ACC112 (cell line): ENCODE data around the gene EGFLAM.

ENCODE experiments used
- H2AFZ ChIP-seq: fragments of 200-600 bp; sonication (generic); one replicate; pipeline ENCODE4 v1.6.0; 2017; ENCODE audit warnings: antibody characterized with exemption, low read length; ENCODE audit not compliant: unreplicated experiment
- H3K27ac ChIP-seq: fragments of 200-600 bp; sonication (generic); 2 replicates; pipeline ENCODE4 v1.5.1; 2014; ENCODE audit warnings: low read depth, mild to moderate bottlenecking, antibody characterized with exemption, low read length, moderate library complexity
- H3K27me3 ChIP-seq: fragments of 200-600 bp; sonication (generic); 2 replicates; pipeline ENCODE4 v1.6.1; 2014; ENCODE audit warnings: mild to moderate bottlenecking, antibody characterized with exemption, low read length, moderate library complexity, mixed read lengths; ENCODE audit not compliant: insufficient read depth
- H3K36me3 ChIP-seq: fragments of 200-600 bp; sonication (generic); 2 replicates; pipeline ENCODE4 v1.6.1; 2016; ENCODE audit warnings: mild to moderate bottlenecking, antibody characterized with exemption, low read length, moderate library complexity, mixed read lengths; ENCODE audit not compliant: insufficient read depth
- H3K4me1 ChIP-seq: fragments of 200-600 bp; sonication (generic); one replicate; pipeline ENCODE4 v1.6.1; 2016; ENCODE audit warnings: low read length, mixed read lengths; ENCODE audit not compliant: insufficient read depth, unreplicated experiment, control insufficient read depth
- H3K4me3 ChIP-seq: fragments of 200-600 bp; sonication (generic); 2 replicates; pipeline ENCODE4 v1.5.1; 2014; ENCODE audit warnings: mild to moderate bottlenecking, low read depth, low read length
- H3K79me2 ChIP-seq: fragments of 200-600 bp; sonication (generic); one replicate; pipeline ENCODE4 v1.6.0; 2016; ENCODE audit warnings: low read length; ENCODE audit not compliant: control insufficient read depth, unreplicated experiment, insufficient read depth

EGFLAM gene

DNA sequence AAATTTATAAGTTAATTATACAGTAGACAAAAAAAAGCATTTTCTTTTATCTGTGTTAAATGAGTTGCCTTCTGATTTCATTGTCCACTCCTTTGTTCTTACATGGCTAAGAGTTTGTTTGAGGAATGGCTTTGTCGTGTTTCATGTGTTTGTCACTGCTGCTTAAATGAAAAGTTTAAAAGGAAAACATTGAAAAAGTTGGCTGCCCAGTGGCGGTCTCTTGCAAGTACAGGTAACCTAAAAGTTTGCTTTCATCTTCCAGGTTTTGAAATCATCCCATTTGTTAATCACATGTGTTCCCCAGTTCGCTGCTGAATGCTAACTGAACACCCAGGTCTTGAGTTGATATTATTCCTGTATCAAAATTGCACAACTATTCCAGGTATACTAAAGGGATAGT, 33.9 kb downstream of the EGFLAM start:
- Histone ChIP-seq H2AFZ (no peak overlapping the region), H3K79me2 (no peaks in the 10 kb centered on the region), H3K4me3 (no peak overlapping the region), H3K36me3 (no peaks in the 10 kb centered on the region), H3K27me3 (peaks cover 84% of the 10 kb centered on the region), H3K27ac (no peak overlapping the region), H3K4me1 (no peaks in the 10 kb centered on the region)

- Histone ChIP-seq H2AFZ (no peak overlapping the region), H3K79me2 (no peaks in the 10 kb centered on the region), H3K36me3 (no peaks in the 10 kb centered on the region), H3K4me3 (no peak overlapping the region), H3K4me1 (no peaks in the 10 kb centered on the region), H3K27ac (no peak overlapping the region), H3K27me3 (peaks cover 81% of the 10 kb centered on the region)
Observed at GRCh38 chr5:38295751-38296150, 37.4 kb downstream of the EGFLAM start.

- Histone ChIP-seq H2AFZ (no peak overlapping the region), H3K27ac (no peak overlapping the region), H3K36me3 (no peaks in the 10 kb centered on the region), H3K4me1 (no peaks in the 10 kb centered on the region), H3K79me2 (no peaks in the 10 kb centered on the region), H3K4me3 (no peak overlapping the region), H3K27me3 (peaks cover 62% of the 10 kb centered on the region)
Observed at GRCh38 chr5:38297830-38298608, 39.7 kb downstream of the EGFLAM start.

GRCh38 chr5:38299585-38299984, 41.2 kb downstream of the EGFLAM start:
- no peaks in the 10 kb centered on the region for H3K4me1 ChIP-seq
- no peaks in the 10 kb centered on the region for H3K36me3 ChIP-seq
- peaks cover 52% of the 10 kb centered on the region for H3K27me3 ChIP-seq

GRCh38 chr5:38305148-38305547, 46.8 kb downstream of the EGFLAM start:
- Histone ChIP-seq H3K36me3 (no peaks in the 10 kb centered on the region), H3K4me3 (no peak overlapping the region)

More at GRCh38 chr5:38299585-38299984, 41.2 kb downstream of the EGFLAM start:
- no peak overlapping the region for H3K4me3 ChIP-seq
- H3K27ac ChIP-seq = no peak overlapping the region
- no peak overlapping the region for H2AFZ ChIP-seq
- H3K79me2 ChIP-seq = no peaks in the 10 kb centered on the region

GRCh38 chr5:38307845-38308244, 49.5 kb downstream of the EGFLAM start:
- H3K27ac ChIP-seq = no peak overlapping the region
- H3K36me3 ChIP-seq = no peaks in the 10 kb centered on the region
- H3K4me3 ChIP-seq = no peak overlapping the region

More at GRCh38 chr5:38305148-38305547, 46.8 kb downstream of the EGFLAM start:
- H3K27ac ChIP-seq = no peak overlapping the region
- no peak overlapping the region for H2AFZ ChIP-seq
- H3K79me2 ChIP-seq = no peaks in the 10 kb centered on the region
- H3K27me3 ChIP-seq = peaks cover 33% of the 10 kb centered on the region; the same call in 1 of the 2 replicates
- H3K4me1 ChIP-seq = no peaks in the 10 kb centered on the region

GRCh38 chr5:38316544-38317224, 58.3 kb downstream of the EGFLAM start:
- Histone ChIP-seq H3K36me3 (no peaks in the 10 kb centered on the region), H3K4me3 (no peak overlapping the region), H3K27me3 (peaks cover 56% of the 10 kb centered on the region; the same call in 1 of the 2 replicates), H3K27ac (no peak overlapping the region), H2AFZ (no peak overlapping the region), H3K79me2 (no peaks in the 10 kb centered on the region), H3K4me1 (no peaks in the 10 kb centered on the region)

More at GRCh38 chr5:38307845-38308244, 49.5 kb downstream of the EGFLAM start:
- Histone ChIP-seq H3K4me1 (no peaks in the 10 kb centered on the region), H3K79me2 (no peaks in the 10 kb centered on the region), H3K27me3 (peaks cover 41% of the 10 kb centered on the region), H2AFZ (no peak overlapping the region)

DNA sequence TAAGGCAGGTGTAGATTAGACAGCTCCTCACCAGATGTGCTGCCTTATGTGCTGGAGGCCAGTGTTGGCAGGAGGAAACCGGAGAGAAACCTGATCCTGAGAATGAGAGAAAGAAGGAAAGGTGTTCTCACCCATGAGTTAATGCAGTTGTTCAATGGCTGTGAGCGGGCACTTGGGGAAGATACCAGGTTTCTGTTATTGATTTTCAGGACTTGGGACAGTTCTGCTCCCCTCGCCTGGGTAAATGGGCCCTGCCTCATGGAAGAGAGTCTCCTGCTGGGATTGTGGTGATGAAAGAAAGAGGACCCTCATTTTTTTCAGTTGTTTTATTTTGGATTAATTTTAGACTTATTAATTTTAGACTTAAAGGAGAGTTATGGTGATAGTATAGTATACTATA, 59.5 kb downstream of the EGFLAM start:
- no peaks in the 10 kb centered on the region for H3K4me1 ChIP-seq
- H3K27me3 ChIP-seq = peaks cover 53% of the 10 kb centered on the region; the same call in 1 of the 2 replicates
- H3K4me3 ChIP-seq = no peak overlapping the region
- no peaks in the 10 kb centered on the region for H3K36me3 ChIP-seq
- no peaks in the 10 kb centered on the region for H3K79me2 ChIP-seq
- no peak overlapping the region for H2AFZ ChIP-seq
- no peak overlapping the region for H3K27ac ChIP-seq

DNA sequence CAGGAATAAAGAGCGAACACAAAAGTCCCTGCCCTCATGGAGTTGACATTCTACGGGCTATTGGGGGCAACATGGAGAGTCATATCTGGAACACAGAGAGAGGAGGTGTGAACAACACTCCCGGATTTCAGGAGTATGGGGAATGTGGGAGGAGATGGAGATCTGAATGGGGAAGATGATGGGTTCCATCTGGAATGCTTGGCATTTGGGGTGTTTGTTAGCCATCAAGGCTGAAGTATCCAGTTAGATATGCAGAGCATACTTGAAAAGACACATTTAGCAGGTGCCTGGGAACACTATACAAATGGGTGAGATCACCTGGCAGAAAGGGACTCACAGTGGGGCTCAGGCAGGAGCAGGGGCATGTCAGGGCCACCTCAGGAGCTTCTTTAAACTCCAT, 61.1 kb downstream of the EGFLAM start:
- no peak overlapping the region for H3K27ac ChIP-seq
- H3K27me3 ChIP-seq = peaks cover 47% of the 10 kb centered on the region; the same call in 1 of the 2 replicates
- H3K36me3 ChIP-seq = no peaks in the 10 kb centered on the region
- no peak overlapping the region for H2AFZ ChIP-seq
- no peaks in the 10 kb centered on the region for H3K79me2 ChIP-seq
- no peak overlapping the region for H3K4me3 ChIP-seq
- H3K4me1 ChIP-seq = peaks cover 5% of the 10 kb centered on the region

GRCh38 chr5:38321978-38322377, 63.6 kb downstream of the EGFLAM start:
- Histone ChIP-seq H3K4me1 (peaks cover 6% of the 10 kb centered on the region), H3K79me2 (no peaks in the 10 kb centered on the region), H3K27ac (no peak overlapping the region), H2AFZ (no peak overlapping the region), H3K4me3 (no peak overlapping the region), H3K36me3 (no peaks in the 10 kb centered on the region), H3K27me3 (peaks cover 27% of the 10 kb centered on the region; the same call in 1 of the 2 replicates)
